ENCODE measurements around the gene PIEZO1. TPM values are rescaled to one million over a fixed set of nuclear protein-coding genes. Genes with fewer than 3 reads are reported as not detected.

Gene PIEZO1
- total and polyA plus RNA-seq, 2 experiments from 2014 or later, result 30.4 to 70.1 TPM

- Mint-ChIP-seq H3K27ac (peak overlapping the region; percentile 77), H3K4me1 (peaks cover 20% of the 10 kb centered on the region), H3K9me3 (no peaks in the 10 kb centered on the region), H3K36me3 (ENCODE audit: low read depth) (no peaks in the 10 kb centered on the region; the same call in 2 of the 3 replicates), H3K4me3 (peak overlapping the region; percentile 88), H3K27me3 (ENCODE audit: insufficient read depth, low read depth, poor library complexity) (peaks cover 14% of the 10 kb centered on the region)
- Histone ChIP-seq H3K27ac (ENCODE audit: low read depth) (peak overlapping the region; percentile 69; the same call in 1 of the 2 replicates), H3F3A (replicated peaks; ENCODE audit: low read depth) (0 out of 2 replicates have a peak, but pooled peaks cover 2% of the 10 kb centered on the region), H3K4me1 (ENCODE audit: insufficient read depth) (peaks cover 5% of the 10 kb centered on the region; the same call in 1 of the 2 replicates), H3K79me2 (replicated peaks; ENCODE audit: insufficient read depth) (peaks cover 40% of the 10 kb centered on the region), H3K4me2 (no peak overlapping the region), H2AFZ (no peak overlapping the region), H3K9me2 (ENCODE audit: insufficient read depth) (no peaks in the 10 kb centered on the region), H3K36me3 (ENCODE audit: insufficient read depth) (no peaks in the 10 kb centered on the region), H4K20me1 (replicated peaks; ENCODE audit: insufficient read depth) (peaks cover 5% of the 10 kb centered on the region), H3K27me3 (ENCODE audit: insufficient read depth) (no peaks in the 10 kb centered on the region), H3K4me3 (no peak overlapping the region)
- DNase-seq (ENCODE audit: low spot score) (no peak), ATAC-seq (no peak)
- TF ChIP-seq EZH2phosphoT487 (IDR thresholded peaks at IDR 0.05; ENCODE audit: unreplicated experiment) (no peak), STAT1 (IDR thresholded peaks at IDR 0.05; ENCODE audit: unreplicated experiment) (no peak), ZNF331 (CRISPR knock-in tag; IDR thresholded peaks at IDR 0.05; ENCODE audit: low read depth) (no peak), JUNB (IDR thresholded peaks at IDR 0.05; ENCODE audit: unreplicated experiment) (no peak), CREB1 (CRISPR knock-in tag; IDR thresholded peaks at IDR 0.05; ENCODE audit: low read depth) (no peak), EZH2 (IDR thresholded peaks at IDR 0.05; ENCODE audit: low read depth, unreplicated experiment) (no peak), ZNF114 (CRISPR knock-in tag; IDR thresholded peaks at IDR 0.05) (no peak), NANOG (IDR thresholded peaks at IDR 0.05; ENCODE audit: borderline replicate concordance) (no peak), POLR2AphosphoS5 (IDR thresholded peaks at IDR 0.05; ENCODE audit: low read depth) (no peak)
- TF ChIP-seq, protein P1, sequence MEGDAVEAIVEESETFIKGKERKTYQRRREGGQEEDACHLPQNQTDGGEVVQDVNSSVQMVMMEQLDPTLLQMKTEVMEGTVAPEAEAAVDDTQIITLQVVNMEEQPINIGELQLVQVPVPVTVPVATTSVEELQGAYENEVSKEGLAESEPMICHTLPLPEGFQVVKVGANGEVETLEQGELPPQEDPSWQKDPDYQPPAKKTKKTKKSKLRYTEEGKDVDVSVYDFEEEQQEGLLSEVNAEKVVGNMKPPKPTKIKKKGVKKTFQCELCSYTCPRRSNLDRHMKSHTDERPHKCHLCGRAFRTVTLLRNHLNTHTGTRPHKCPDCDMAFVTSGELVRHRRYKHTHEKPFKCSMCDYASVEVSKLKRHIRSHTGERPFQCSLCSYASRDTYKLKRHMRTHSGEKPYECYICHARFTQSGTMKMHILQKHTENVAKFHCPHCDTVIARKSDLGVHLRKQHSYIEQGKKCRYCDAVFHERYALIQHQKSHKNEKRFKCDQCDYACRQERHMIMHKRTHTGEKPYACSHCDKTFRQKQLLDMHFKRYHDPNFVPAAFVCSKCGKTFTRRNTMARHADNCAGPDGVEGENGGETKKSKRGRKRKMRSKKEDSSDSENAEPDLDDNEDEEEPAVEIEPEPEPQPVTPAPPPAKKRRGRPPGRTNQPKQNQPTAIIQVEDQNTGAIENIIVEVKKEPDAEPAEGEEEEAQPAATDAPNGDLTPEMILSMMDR (conservative IDR thresholded peaks at IDR 0.05; ENCODE audit: low read depth in 2 of 2), result no peak
- TF ChIP-seq, protein P2, sequence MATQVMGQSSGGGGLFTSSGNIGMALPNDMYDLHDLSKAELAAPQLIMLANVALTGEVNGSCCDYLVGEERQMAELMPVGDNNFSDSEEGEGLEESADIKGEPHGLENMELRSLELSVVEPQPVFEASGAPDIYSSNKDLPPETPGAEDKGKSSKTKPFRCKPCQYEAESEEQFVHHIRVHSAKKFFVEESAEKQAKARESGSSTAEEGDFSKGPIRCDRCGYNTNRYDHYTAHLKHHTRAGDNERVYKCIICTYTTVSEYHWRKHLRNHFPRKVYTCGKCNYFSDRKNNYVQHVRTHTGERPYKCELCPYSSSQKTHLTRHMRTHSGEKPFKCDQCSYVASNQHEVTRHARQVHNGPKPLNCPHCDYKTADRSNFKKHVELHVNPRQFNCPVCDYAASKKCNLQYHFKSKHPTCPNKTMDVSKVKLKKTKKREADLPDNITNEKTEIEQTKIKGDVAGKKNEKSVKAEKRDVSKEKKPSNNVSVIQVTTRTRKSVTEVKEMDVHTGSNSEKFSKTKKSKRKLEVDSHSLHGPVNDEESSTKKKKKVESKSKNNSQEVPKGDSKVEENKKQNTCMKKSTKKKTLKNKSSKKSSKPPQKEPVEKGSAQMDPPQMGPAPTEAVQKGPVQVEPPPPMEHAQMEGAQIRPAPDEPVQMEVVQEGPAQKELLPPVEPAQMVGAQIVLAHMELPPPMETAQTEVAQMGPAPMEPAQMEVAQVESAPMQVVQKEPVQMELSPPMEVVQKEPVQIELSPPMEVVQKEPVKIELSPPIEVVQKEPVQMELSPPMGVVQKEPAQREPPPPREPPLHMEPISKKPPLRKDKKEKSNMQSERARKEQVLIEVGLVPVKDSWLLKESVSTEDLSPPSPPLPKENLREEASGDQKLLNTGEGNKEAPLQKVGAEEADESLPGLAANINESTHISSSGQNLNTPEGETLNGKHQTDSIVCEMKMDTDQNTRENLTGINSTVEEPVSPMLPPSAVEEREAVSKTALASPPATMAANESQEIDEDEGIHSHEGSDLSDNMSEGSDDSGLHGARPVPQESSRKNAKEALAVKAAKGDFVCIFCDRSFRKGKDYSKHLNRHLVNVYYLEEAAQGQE (IDR thresholded peaks at IDR 0.05; ENCODE audit: unreplicated experiment), result no peak
- TF ChIP-seq, protein P3, sequence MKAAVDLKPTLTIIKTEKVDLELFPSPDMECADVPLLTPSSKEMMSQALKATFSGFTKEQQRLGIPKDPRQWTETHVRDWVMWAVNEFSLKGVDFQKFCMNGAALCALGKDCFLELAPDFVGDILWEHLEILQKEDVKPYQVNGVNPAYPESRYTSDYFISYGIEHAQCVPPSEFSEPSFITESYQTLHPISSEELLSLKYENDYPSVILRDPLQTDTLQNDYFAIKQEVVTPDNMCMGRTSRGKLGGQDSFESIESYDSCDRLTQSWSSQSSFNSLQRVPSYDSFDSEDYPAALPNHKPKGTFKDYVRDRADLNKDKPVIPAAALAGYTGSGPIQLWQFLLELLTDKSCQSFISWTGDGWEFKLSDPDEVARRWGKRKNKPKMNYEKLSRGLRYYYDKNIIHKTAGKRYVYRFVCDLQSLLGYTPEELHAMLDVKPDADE (IDR thresholded peaks at IDR 0.05), result no peak
- TF ChIP-seq, protein P4, sequence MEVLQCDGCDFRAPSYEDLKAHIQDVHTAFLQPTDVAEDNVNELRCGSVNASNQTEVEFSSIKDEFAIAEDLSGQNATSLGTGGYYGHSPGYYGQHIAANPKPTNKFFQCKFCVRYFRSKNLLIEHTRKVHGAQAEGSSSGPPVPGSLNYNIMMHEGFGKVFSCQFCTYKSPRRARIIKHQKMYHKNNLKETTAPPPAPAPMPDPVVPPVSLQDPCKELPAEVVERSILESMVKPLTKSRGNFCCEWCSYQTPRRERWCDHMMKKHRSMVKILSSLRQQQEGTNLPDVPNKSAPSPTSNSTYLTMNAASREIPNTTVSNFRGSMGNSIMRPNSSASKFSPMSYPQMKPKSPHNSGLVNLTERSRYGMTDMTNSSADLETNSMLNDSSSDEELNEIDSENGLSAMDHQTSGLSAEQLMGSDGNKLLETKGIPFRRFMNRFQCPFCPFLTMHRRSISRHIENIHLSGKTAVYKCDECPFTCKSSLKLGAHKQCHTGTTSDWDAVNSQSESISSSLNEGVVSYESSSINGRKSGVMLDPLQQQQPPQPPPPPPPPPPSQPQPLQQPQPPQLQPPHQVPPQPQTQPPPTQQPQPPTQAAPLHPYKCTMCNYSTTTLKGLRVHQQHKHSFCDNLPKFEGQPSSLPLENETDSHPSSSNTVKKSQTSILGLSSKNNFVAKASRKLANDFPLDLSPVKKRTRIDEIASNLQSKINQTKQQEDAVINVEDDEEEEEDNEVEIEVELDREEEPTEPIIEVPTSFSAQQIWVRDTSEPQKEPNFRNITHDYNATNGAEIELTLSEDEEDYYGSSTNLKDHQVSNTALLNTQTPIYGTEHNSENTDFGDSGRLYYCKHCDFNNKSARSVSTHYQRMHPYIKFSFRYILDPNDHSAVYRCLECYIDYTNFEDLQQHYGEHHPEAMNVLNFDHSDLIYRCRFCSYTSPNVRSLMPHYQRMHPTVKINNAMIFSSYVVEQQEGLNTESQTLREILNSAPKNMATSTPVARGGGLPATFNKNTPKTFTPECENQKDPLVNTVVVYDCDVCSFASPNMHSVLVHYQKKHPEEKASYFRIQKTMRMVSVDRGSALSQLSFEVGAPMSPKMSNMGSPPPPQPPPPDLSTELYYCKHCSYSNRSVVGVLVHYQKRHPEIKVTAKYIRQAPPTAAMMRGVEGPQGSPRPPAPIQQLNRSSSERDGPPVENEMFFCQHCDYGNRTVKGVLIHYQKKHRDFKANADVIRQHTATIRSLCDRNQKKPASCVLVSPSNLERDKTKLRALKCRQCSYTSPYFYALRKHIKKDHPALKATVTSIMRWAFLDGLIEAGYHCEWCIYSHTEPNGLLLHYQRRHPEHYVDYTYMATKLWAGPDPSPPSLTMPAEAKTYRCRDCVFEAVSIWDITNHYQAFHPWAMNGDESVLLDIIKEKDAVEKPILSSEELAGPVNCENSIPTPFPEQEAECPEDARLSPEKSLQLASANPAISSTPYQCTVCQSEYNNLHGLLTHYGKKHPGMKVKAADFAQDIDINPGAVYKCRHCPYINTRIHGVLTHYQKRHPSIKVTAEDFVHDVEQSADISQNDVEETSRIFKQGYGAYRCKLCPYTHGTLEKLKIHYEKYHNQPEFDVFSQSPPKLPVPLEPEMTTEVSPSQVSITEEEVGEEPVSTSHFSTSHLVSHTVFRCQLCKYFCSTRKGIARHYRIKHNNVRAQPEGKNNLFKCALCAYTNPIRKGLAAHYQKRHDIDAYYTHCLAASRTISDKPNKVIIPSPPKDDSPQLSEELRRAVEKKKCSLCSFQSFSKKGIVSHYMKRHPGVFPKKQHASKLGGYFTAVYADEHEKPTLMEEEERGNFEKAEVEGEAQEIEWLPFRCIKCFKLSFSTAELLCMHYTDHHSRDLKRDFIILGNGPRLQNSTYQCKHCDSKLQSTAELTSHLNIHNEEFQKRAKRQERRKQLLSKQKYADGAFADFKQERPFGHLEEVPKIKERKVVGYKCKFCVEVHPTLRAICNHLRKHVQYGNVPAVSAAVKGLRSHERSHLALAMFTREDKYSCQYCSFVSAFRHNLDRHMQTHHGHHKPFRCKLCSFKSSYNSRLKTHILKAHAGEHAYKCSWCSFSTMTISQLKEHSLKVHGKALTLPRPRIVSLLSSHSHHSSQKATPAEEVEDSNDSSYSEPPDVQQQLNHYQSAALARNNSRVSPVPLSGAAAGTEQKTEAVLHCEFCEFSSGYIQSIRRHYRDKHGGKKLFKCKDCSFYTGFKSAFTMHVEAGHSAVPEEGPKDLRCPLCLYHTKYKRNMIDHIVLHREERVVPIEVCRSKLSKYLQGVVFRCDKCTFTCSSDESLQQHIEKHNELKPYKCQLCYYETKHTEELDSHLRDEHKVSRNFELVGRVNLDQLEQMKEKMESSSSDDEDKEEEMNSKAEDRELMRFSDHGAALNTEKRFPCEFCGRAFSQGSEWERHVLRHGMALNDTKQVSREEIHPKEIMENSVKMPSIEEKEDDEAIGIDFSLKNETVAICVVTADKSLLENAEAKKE (CRISPR knock-in tag; IDR thresholded peaks at IDR 0.05), result no peak
Observed at GRCh38 chr16:88703486-88704309, 81.3 kb downstream of the PIEZO1 start.

Measured in GM23338 (cell line).